KMS-11 (cell line): ENCODE data around the gene CELF5.

Experiments
- H2AFZ ChIP-seq: fragments of 200-600 bp; sonication (generic); 2 replicates; pipeline ENCODE4 v1.6.1; 2016; ENCODE audit warnings: antibody characterized with exemption, mixed run types, low read depth
- H3K27ac ChIP-seq: fragments of 200-600 bp; sonication (generic); 2 replicates; pipeline ENCODE4 v1.6.1; 2016; ENCODE audit warnings: mild to moderate bottlenecking, mixed run types
- H3K27me3 ChIP-seq: fragments of 200-600 bp; sonication (generic); 2 replicates; pipeline ENCODE4 v1.6.1; 2017; ENCODE audit warnings: mild to moderate bottlenecking, low read depth, mixed run types, moderate library complexity; ENCODE audit not compliant: insufficient read depth
- H3K36me3 ChIP-seq: fragments of 200-600 bp; sonication (generic); 2 replicates; pipeline ENCODE4 v1.6.1; 2017; ENCODE audit warnings: mild to moderate bottlenecking, mixed run types; ENCODE audit not compliant: insufficient read depth
- H3K4me1 ChIP-seq: fragments of 200-600 bp; sonication (generic); 2 replicates; pipeline ENCODE4 v1.6.1; 2016; ENCODE audit warnings: mild to moderate bottlenecking, low read depth, mixed run types; ENCODE audit not compliant: poor library complexity, severe bottlenecking
- H3K4me2 ChIP-seq: fragments of 200-600 bp; sonication (generic); 2 replicates; pipeline ENCODE4 v1.7.0; 2016; ENCODE audit warnings: mild to moderate bottlenecking, mixed run types
- H3K4me3 ChIP-seq: fragments of 200-600 bp; sonication (generic); IDR thresholded peaks from 2 replicates; pipeline ENCODE4 v1.6.1; 2017; ENCODE audit warnings: low read depth, low read length, mixed read lengths; ENCODE audit not compliant: insufficient read depth
- H3K79me2 ChIP-seq: fragments of 200-600 bp; sonication (generic); 2 replicates; pipeline ENCODE4 v1.6.1; 2016; ENCODE audit warnings: low read depth, mixed run types; ENCODE audit not compliant: insufficient read depth
- H3K9ac ChIP-seq: fragments of 200-600 bp; sonication (generic); 2 replicates; pipeline ENCODE4 v1.6.1; 2016; ENCODE audit warnings: mild to moderate bottlenecking, mixed run types
- H4K20me1 ChIP-seq: fragments of 200-600 bp; sonication (generic); 2 replicates; pipeline ENCODE4 v1.6.1; 2016; ENCODE audit warnings: mild to moderate bottlenecking, mixed run types; ENCODE audit not compliant: insufficient read depth
- CTCF ChIP-seq: fragments of 200-600 bp; sonication (generic); conservative IDR thresholded peaks from 2 replicates; pipeline ENCODE4 v1.6.1; 2017; ENCODE audit warnings: low read depth, mild to moderate bottlenecking, antibody characterized with exemption, low read length, moderate library complexity, mixed read lengths

The CELF5 gene

GRCh38 chr19:3310711-3311110, 86.2 kb downstream of the CELF5 start:
- H4K20me1 ChIP-seq = no peaks in the 10 kb centered on the region
- H3K4me3 ChIP-seq = no peak overlapping the region
- no peak overlapping the region for H3K9ac ChIP-seq
- H3K79me2 ChIP-seq = no peaks in the 10 kb centered on the region
- no peak overlapping the region for H3K4me2 ChIP-seq
- H3K27ac ChIP-seq = no peak overlapping the region
- TF ChIP-seq CTCF = no peak
- no peak overlapping the region for H2AFZ ChIP-seq
- H3K36me3 ChIP-seq = no peaks in the 10 kb centered on the region
- H3K27me3 ChIP-seq = peaks cover 63% of the 10 kb centered on the region
- H3K4me1 ChIP-seq = peaks cover 6% of the 10 kb centered on the region

- no peak overlapping the region for H3K27ac ChIP-seq
- no peaks in the 10 kb centered on the region for H4K20me1 ChIP-seq
- TF ChIP-seq CTCF = no peak
- peaks cover 83% of the 10 kb centered on the region for H3K27me3 ChIP-seq
- H3K9ac ChIP-seq = no peak overlapping the region
- H3K79me2 ChIP-seq = no peaks in the 10 kb centered on the region
- no peak overlapping the region for H3K4me2 ChIP-seq
- H3K4me1 ChIP-seq = peaks cover 9% of the 10 kb centered on the region
- H2AFZ ChIP-seq = no peak overlapping the region
- no peaks in the 10 kb centered on the region for H3K36me3 ChIP-seq
- no peak overlapping the region for H3K4me3 ChIP-seq
Measured at GRCh38 chr19:3313199-3313575, 88.7 kb downstream of the CELF5 start.

GRCh38 chr19:3314962-3315675, 90.7 kb downstream of the CELF5 start:
- no peak overlapping the region for H3K27ac ChIP-seq
- H4K20me1 ChIP-seq = no peaks in the 10 kb centered on the region
- H3K36me3 ChIP-seq = no peaks in the 10 kb centered on the region
- no peak overlapping the region for H3K4me3 ChIP-seq
- H2AFZ ChIP-seq = no peak overlapping the region
- no peak overlapping the region for H3K4me2 ChIP-seq
- no peaks in the 10 kb centered on the region for H3K79me2 ChIP-seq
- H3K27me3 ChIP-seq = peaks cover 87% of the 10 kb centered on the region
- TF ChIP-seq CTCF = no peak
- H3K9ac ChIP-seq = no peak overlapping the region
- peaks cover 9% of the 10 kb centered on the region for H3K4me1 ChIP-seq

- Histone ChIP-seq H2AFZ (no peak overlapping the region), H3K36me3 (no peaks in the 10 kb centered on the region), H3K4me2 (no peak overlapping the region), H3K9ac (no peak overlapping the region), H3K27me3 (peaks cover 87% of the 10 kb centered on the region), H3K4me3 (no peak overlapping the region), H3K79me2 (no peaks in the 10 kb centered on the region), H4K20me1 (no peaks in the 10 kb centered on the region), H3K4me1 (peaks cover 9% of the 10 kb centered on the region), H3K27ac (no peak overlapping the region)
- no peak for TF ChIP-seq CTCF
Measured at GRCh38 chr19:3315676-3315973, 91.2 kb downstream of the CELF5 start.
